HS-5 (cell line): ENCODE measurements around the gene SLC38A5.
"Not testable (repeated sequence)": the region's sequence is repeated elsewhere in the genome, so short reads cannot be mapped to it uniquely, and the experiment has no call there.

ENCODE experiments used
- DNase-seq: peaks from one replicate; pipeline ENCODE4 v3.0.0-alpha.2; 2012; ENCODE audit warnings: low read depth

SLC38A5 gene

GRCh38 chrX:48467281-48467761, 2.7 kb downstream of the SLC38A5 start:
- DNase-seq: no peak

DNA sequence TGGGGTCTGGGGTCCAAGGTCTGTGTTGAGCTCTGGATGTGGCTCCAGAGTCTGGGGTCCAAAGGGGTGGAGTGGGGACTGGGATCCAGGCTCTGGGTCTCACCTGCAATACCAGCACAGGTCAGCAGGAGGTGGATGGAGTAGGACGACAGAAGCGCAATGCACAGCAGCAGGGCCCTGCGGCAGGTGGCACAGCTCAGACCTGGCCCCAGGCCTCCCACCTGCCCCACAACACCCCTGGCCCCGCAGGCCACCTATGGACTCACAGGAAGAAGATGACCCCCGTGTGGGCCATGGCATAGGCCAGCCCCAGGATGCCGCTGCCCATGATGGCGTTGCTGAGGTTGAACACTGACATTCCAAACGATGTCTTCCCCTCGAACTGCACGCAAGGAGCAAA, 3.4 kb downstream of the SLC38A5 start:
- no peak for DNase-seq

DNA sequence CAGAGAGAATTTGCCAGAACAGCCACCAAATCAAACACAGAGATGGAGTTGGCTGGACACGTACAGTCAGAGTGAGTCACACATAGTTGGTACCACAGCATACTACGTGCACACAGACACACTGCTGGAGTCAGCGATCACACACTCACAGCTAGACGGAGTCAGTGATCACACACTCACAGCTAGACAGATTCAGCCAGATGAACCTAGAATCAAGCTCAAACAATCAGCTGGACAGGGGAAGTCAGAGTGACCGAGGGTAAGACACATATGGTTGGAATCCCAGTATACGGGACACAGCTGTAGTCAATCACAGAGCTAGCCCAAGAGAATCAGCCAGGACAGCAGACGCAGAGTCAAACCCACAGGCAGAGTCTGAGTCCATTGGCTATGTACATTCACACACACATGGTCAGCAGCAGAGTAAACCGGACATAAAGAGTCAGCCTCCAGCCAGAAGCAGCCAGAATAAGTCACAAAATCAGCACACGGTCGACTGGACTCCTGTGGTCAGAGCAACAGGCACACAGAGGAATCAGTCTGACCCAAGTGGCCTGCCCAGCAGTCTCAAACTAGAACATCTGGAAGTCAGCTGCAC, 4.6 kb downstream of the SLC38A5 start:
- DNase-seq: peak; percentile 68

DNA sequence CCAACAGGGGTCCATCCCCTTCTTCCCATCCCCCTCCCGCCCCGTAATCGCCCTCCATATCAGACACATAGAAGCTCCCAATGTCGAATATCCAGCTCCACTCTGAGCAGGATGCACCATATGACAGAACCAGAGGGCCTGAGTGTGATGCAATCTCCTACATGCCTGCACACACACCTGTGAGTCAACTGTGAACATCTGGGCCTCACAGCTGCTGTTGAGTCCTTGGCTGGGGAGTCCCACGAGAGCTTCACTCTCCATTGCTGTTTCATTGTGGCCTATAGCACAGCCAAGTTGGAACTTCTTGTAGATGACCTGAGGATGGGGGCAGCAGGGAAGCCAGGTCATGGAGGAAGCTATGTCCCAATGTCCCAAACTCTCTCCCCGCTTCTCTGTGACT, 8.2 kb downstream of the SLC38A5 start:
- no peak for DNase-seq

DNA sequence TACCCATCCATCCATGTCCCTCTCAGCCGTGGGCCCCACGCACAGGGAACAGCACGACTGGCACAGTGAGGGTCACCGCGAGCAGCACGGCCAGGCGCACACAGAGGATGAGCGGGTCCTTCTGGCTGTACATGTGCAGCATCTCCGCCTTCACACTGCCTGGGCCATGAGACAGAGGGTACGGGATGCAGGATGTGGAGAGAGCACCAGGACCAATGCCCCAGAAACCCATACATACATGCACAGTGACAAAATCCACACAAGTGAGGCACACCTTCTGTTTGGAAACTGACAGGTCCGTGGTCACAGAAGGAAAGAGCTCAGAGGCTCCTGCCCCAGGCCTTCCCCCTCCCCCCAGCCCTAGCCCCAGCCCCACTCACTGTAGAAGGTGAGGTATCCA, 9.5 kb downstream of the SLC38A5 start:
- DNase-seq: no peak

GRCh38 chrX:48460031-48460430, 10.0 kb downstream of the SLC38A5 start:
- no peak for DNase-seq

DNA sequence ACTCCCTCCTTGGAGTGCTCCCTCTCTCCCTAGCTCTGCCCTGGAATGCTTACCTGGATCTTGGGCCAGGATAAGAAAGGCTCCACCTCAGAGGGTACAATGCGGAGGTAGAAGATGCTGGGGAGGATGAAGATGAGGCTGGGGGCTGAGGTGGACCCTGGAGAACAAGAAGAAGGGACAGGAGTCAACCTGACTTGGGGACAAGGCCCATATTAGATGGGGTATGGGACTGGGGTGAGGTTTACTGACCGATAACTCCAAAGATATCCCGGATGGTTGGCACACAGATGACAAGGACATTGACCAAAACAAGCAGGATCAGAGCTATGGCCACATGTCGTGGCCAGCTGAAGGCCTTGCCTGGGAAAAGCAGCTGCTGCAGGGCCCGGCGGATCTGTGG, 10.6 kb downstream of the SLC38A5 start:
- DNase-seq: no peak

GRCh38 chrX:48458711-48459110, 11.3 kb downstream of the SLC38A5 start:
- DNase-seq: no peak

DNA sequence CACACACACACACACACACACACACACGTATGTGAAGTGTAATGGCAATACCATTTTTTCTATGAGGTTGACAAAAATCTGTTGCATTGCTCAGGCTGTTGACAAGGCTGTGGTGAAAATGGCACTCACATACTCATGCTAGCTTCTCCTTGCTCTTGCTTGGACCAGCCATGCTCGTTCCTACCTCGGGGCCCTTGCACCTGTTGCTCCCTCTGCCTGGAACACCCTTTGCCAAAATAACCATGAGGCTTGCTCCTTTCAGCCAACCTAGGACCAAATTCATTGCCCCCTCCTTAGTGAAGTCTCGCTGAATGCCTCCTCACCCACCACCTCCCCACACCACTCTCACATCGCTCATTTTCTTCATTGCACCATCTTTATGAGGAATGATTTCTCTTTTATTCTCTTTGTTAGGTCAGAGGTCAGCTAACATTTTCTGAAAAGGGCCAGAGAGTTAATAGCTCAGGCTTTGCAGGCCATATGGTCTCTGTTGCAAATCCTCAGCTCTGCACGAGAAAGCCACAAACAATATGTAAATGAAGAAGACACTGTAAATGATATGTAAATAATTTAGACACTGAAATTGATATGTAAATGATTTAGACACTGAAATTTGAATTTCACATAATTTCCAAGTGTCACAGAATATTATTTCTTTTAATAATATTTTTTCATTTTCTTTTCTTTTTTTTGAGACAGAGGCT, 13.3 kb downstream of the SLC38A5 start:
- DNase-seq: no peak

GRCh38 chrX:48451708-48452107, 18.4 kb downstream of the SLC38A5 start:
- DNase-seq: no peak

DNA sequence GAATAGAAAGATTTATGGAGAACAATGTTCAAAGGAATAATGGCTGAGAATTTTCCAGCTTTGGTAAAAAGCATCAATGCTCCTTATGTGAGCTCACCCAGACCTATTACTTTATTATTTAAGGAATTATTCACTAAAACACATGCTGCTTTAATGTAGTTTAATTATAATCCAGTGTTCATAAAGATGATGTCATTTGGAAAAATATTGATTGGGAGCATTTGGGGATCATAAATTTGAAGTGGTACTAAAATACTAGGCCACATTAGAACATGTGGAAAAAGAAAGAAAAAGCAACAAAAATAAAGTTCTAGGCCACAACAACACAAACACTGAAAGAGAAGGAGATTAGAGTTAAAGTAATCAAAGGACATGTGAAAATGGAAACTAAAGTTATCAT, 20.0 kb downstream of the SLC38A5 start:
- DNase-seq: no peak

DNA sequence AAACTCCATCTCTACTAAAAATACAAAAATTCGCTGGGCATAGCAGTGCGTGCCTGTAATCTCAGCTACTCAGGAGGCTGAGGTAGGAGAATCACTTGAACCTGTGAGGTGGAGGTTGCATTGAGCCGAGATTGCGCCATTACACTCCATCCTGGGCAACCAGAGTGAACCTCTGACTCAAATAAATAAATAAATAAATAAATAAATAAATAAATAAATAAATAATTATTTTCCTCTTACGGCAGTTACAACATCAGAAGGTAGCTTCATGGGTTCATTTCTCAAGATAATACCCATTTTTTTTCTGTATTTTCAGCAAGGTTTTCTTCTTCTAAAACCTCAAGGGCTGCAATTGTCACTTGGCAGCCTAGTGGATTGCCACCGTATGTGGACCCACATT, 22.9 kb downstream of the SLC38A5 start:
- not testable (repeated sequence) for DNase-seq

- DNase-seq: not testable (repeated sequence)
Measured at GRCh38 chrX:48433713-48434112, 36.3 kb downstream of the SLC38A5 start.

DNA sequence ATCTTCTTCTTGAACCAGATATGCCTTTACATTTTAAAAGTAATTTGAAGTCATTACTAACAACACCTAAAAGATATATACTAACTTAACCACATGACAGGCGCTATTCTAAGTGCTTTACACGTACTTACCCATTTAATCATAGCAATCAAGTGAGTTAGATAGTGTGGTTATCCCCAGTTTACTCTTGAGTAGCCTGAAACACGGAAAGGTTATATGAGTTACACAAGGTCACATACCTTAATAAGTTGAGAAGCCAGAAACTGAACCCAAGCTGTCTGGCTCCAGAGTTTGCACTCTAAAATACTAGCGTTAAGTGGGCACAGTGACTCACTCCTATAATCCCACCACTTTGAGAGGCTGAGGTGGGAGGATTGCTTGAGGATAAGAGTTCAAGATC, 39.9 kb downstream of the SLC38A5 start:
- DNase-seq: not testable (repeated sequence)

GRCh38 chrX:48429606-48430005, 40.5 kb downstream of the SLC38A5 start:
- not testable (repeated sequence) for DNase-seq

DNA sequence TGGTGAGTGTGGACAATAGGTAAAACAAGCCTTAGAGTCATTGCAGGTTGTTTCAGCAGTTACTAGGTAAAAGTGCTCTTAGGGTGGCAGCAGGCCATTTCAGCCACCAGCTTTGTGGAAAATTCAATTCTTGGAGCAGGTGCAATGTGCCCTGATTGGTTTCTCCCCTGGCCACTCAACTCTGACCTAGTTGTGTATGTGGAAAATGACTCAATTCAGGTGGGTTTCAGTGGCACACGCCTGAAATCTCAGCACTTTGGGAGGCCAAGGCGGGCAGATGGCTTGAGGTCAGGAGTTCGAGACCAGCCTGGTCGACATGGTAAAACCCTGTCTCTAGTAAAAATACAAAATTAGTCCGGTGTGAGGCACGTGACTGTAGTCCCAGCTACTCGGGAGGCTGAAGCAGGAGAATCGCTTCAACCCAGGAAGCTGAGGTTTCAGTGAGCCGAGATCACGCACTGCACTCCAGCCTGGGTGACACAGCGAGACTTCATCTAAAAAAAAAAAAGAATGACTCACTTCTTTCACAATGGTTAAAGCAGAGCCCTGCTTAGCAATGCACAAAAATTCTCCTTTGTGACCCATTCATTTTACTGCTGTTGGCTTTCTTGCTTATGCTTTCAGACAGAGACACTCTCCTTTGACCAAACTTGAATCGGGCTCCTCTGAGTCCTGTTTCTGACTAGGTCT, 42.9 kb downstream of the SLC38A5 start:
- not testable (repeated sequence) for DNase-seq

GRCh38 chrX:48411860-48412259, 58.2 kb downstream of the SLC38A5 start, which contains the start of gene SSX4B:
Gene SSX4B (minus strand): TSS chrX:48411960. CDS start chrX:48411372, 588 bp downstream.
- DNase-seq: not testable (repeated sequence)
